ENCODE measurements around the gene HLA-C. TPM values are rescaled to one million over a fixed set of nuclear protein-coding genes. Genes with fewer than 3 reads are reported as not detected.
"Not testable (repeated sequence)": the region's sequence is repeated elsewhere in the genome, so short reads cannot be mapped to it uniquely, and the experiment has no call there.

Gene HLA-C
- total RNA-seq, 2 donors from 2014 or later, result 410 to 411 TPM

GRCh38 chr6:31272836-31273626 is 1.1 kb upstream of the HLA-C start:
- no peak for DNase-seq (ENCODE audit: low spot score)
- intact Hi-C loops (cut with DNase I), result no loop called here

- DNase-seq (ENCODE audit: low spot score), result no peak
- intact Hi-C loops (cut with DNase I), result no loop called here
Observed at GRCh38 chr6:31272436-31272835, 544 bp upstream of the HLA-C start.

GRCh38 chr6:31270788-31271640 is 878 bp downstream of the HLA-C start:
- intact Hi-C loops (cut with DNase I), result no loop called here
- peak; percentile 92 for DNase-seq (ENCODE audit: low spot score)

GRCh38 chr6:31268836-31269235 is 3.1 kb downstream of the HLA-C start:
- intact Hi-C loops (cut with DNase I), result loop anchor here in 1 of 2 donors (5.0 kb wide), 1 partner anchor 83 kb away; no protein-coding TSS in a partner anchor
- no peak for DNase-seq (ENCODE audit: low spot score)

DNA sequence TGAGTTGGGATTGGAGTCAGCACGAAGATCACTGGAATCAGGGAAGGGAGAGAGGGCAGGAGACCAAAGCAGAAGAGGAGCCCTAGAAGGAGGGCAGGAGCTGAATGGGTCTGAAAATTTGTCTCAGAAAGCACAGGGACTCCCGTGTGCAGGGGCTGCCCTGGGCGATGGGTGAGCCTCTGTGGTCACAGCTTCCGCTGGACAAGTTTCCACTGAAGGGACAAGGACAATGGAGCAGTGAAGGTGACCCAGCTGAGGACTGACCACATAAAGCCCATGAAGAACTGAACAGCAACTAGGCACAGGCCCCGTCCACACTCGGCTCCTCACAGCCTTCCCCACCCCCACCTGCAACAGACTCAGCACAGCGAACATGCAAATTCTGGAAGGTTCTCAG is 3.5 kb downstream of the HLA-C start:
- DNase-seq (ENCODE audit: low spot score), result no peak
- intact Hi-C loops (cut with DNase I), result loop anchor here in 1 of 2 donors (5.0 kb wide), 1 partner anchor 84 kb away; no protein-coding TSS in a partner anchor

DNA sequence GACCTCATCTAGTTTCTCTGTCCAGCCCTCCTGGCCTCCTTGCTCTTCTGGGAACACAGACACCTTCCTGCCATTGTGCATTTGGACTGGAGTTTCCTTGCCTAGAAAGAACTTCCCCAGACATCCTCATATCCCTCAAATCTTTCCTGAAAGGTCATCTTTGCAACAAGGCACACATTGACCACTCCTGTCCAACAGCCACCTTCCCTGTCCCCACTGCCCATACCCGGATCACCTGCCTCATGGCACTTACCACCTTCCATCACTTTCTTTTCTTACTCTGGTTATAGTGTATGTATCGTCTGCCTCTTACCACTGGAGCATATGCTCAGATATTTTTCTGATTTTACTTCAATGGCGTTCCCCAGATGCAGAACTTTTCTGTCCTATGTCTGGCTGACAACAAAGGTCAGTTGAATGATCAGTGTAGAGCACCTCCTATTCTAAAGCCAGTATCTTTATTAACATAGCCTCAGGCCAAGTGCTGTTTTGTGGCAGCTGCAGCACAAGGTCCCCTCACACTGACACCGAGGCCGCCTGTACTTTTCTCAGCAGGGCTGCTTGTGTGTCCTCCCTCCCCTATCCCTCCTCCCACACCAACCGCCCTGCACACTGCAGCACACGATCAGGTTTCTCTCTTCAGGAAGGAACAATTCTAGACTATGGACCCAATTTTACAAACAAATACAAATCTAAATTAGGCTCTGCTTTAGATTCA is 4.1 kb downstream of the HLA-C start:
- DNase-seq (ENCODE audit: low spot score), result no peak
- intact Hi-C loops (cut with DNase I), result loop anchor here in 1 of 2 donors (5.0 kb wide), 1 partner anchor 84 kb away; no protein-coding TSS in a partner anchor

- intact Hi-C loops (cut with DNase I), result loop anchor here in 1 of 2 donors (5.0 kb wide), 1 partner anchor 86 kb away; no protein-coding TSS in a partner anchor
- DNase-seq (ENCODE audit: low spot score), result no peak
Observed at GRCh38 chr6:31266567-31267360, 5.1 kb downstream of the HLA-C start.

GRCh38 chr6:31265926-31266325 is 6.0 kb downstream of the HLA-C start:
- DNase-seq (ENCODE audit: low spot score), result no peak
- intact Hi-C loops (cut with DNase I), result loop anchor here in 1 of 2 donors (5.0 kb wide), 1 partner anchor 86 kb away; no protein-coding TSS in a partner anchor

DNA sequence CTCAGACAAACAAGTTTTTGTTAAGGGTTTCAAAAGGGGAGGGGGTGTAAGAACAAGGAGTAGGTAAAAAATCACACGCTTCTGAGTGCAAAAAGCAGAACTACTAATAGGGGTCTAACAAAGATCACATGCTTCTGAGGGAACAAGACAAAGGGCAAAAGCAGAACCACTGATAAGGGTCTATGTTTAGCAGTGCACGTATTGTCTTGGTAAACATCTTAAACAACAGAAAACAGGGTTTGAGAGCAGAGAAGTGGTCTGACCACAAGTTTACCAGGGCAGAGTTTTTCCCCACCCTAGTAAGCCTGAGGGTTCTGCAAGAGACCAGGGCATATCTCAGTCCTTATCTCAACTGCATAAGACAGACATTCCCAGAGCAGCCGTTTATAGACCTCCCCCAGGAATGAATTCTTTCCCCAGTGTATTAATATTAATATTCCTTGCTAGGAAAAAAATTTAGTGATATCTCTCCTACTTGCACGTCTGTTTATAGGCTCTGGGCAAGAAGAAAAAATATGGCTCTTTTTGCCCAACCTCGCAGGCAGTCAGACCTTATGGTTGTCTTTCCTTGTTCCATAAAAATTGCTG is 8.5 kb downstream of the HLA-C start:
- intact Hi-C loops (cut with DNase I); DNase-seq (ENCODE audit: low spot score): not testable (repeated sequence)

- DNase-seq (ENCODE audit: low spot score); intact Hi-C loops (cut with DNase I): not testable (repeated sequence)
Observed at GRCh38 chr6:31259995-31260394, 11.9 kb downstream of the HLA-C start.

- DNase-seq (ENCODE audit: low spot score), result no peak
- intact Hi-C loops (cut with DNase I), result no loop called here
Observed at GRCh38 chr6:31252625-31253024, 19.3 kb downstream of the HLA-C start.

GRCh38 chr6:31251261-31251660 is 20.6 kb downstream of the HLA-C start:
- intact Hi-C loops (cut with DNase I), result no loop called here
- no peak for DNase-seq (ENCODE audit: low spot score)

DNA sequence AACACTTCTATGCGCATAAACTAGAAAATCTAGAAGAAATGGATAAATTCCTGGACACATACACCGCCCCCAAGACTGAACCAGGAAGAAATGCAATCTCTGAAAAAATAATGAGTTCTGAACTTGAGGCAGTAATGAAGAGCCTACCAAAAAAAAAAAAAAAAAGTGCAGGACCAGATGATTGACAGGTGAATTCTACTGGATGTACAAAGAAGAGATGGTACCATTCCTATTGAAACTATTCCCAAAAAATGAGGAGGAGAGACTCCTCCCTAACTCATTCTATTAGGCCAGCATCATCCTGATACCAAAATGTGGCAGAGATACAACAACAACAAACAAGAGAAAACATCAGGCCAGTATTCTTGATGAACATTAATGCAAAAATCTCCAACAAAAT is 22.7 kb downstream of the HLA-C start:
- DNase-seq (ENCODE audit: low spot score), result no peak

GRCh38 chr6:31247813-31248212 is 24.1 kb downstream of the HLA-C start:
- intact Hi-C loops (cut with DNase I), result no loop called here
- no peak for DNase-seq (ENCODE audit: low spot score)

More for the DNA sequence above, 22.7 kb downstream of the HLA-C start:
- intact Hi-C loops (cut with DNase I), result no loop called here

- no peak for DNase-seq (ENCODE audit: low spot score)
- intact Hi-C loops (cut with DNase I), result no loop called here
Observed at GRCh38 chr6:31246051-31246521, 25.8 kb downstream of the HLA-C start.

DNA sequence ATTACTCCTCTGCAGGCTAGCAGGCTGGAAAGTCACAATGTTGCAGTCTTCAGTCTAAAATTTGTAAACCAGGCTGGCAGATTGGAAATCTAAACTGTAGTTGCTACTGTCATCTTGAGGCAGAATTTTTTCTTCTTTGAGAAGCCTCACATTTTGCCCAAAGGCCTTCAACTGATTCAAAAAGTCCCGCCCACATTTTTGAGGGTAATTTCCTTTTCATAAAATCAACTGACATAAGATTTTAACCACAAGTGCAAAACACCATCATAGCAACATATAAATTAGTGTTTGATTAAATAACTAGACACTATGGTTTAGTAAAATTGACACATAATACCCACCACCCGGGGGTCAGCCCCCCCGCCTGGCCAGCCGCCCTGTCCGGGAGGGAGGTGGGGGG is 28.4 kb downstream of the HLA-C start:
- intact Hi-C loops (cut with DNase I), result no loop called here
- no peak for DNase-seq (ENCODE audit: low spot score)

DNA sequence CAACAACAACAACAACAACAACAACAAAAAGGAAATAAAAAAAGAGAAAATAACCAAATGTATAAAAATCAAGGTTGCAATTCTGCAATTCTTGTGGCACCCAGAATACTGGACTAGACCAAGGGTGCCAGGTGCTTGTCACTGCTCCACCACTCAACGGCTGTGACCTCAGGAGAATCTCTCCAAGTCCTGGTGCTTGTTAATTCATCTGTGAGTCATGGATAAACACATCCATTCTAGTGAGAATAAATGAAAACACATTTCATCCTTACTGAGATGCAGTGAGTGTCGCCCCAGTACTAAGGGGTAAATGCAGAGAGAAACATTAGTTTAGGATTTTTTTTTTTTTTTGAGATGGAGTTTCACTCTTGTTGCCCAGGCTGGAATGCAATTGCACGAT is 32.0 kb downstream of the HLA-C start:
- intact Hi-C loops (cut with DNase I), result no loop called here
- DNase-seq (ENCODE audit: low spot score), result no peak

- DNase-seq (ENCODE audit: low spot score); intact Hi-C loops (cut with DNase I): not testable (repeated sequence)
Observed at GRCh38 chr6:31234101-31234500, 37.8 kb downstream of the HLA-C start.
